Measurements from ENCODE around the gene ABCB10.
A peak's percentile ranks its signal among the peaks of the same experiment; 100 is the strongest.
"Not testable (repeated sequence)": the region's sequence is repeated elsewhere in the genome, so short reads cannot be mapped to it uniquely, and the experiment has no call there.

Gene ABCB10

DNA sequence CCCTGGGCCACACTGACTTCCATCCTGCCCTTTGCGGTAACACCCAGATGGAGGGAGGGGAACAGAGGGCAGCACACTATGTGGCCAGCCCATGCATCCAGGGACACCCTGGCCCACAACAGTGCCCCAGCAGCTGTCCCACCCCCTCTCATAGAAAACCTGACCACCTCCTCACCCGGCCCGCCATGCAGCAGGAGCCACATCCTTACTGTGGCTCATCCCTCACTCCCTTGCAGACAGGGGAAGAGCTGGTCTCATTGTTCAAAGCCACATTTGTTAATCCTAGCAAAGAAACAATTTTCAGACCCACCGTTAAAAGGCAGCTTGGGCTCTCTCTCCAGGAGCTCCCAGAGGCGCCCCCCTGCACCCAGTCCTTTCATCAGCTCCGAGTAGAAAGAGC lies 27.2 kb downstream of the ABCB10 start:
- no peak for DNase-seq

GRCh38 chr1:229529639-229530038 lies 28.9 kb downstream of the ABCB10 start:
- no peak for DNase-seq

GRCh38 chr1:229526695-229527094 lies 31.8 kb downstream of the ABCB10 start:
- DNase-seq = no peak

DNA sequence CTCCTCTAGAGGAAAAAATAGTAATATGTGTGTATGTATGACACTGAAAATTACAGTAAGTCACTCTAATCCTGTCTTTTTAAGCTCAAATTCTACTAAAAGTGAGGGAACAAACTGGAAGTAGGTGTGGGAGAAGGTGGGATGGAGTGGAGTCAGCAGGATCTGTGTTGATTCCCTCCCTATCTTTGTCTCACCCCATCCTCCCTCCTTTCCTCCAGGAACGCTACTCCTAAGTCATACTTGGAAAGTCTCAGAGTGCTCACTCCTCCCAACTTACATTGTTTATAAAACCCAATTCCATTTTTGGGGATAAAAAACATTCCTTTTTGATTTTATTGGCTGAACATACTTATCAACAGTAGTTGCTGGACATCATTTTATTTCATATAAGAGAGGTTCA lies 35.5 kb downstream of the ABCB10 start:
- DNase-seq = no peak

- DNase-seq = peak; percentile 80 to 86
These were observed 43.8 kb downstream of the ABCB10 start for GRCh38 chr1:229514578-229515275.

DNA sequence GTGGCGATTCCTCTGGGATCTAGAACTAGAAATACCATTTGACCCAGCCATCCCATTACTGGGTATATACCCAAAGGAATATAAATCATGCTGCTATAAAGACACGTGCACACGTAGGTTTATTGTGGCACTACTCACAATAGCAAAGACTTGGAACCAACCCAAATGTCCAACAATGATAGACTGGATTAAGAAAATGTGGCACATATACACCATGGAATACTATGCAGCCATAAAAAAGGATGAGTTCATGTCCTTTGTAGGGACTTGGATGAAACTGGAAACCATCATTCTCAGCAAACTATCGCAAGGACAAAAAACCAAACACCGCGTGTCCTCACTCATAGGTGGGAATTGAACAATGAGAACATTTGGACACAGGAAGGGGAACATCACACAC lies 46.9 kb downstream of the ABCB10 start:
- DNase-seq = not testable (repeated sequence)

- not testable (repeated sequence) for DNase-seq
These were observed 47.3 kb downstream of the ABCB10 start for GRCh38 chr1:229511201-229511600.

GRCh38 chr1:229509576-229509975 lies 48.9 kb downstream of the ABCB10 start:
- DNase-seq = no peak

GRCh38 chr1:229508823-229509337 lies 49.6 kb downstream of the ABCB10 start:
- no peak for DNase-seq

GRCh38 chr1:229507951-229508822 lies 50.3 kb downstream of the ABCB10 start, which contains the start of gene NUP133:
Gene NUP133, minus strand, starts transcription at chr1:229508341. Its CDS starts 92 bp downstream, at chr1:229508249.
- DNase-seq = peak; percentile 96 to 97

GRCh38 chr1:229507502-229507901 lies 51.0 kb downstream of the ABCB10 start:
- no peak for DNase-seq

DNA sequence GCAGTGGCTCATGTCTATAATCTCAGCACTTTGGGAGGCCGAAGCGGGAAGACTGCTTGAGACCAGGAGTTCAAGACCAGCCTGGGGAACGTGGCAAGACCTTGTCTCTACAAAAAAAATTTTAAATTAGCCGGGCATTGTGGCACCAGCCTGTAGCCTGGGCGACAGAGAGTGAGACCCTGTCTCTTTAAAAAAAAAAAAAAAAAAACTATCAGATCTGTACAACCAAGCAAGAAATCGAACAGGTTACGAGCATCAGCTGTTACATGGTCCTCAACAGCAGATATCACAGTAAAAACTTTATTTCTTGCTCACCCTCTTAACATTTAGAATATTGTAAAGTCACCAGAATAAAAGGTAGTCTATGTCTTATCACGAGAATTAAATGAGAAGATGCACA lies 51.9 kb downstream of the ABCB10 start:
- DNase-seq = no peak

DNA sequence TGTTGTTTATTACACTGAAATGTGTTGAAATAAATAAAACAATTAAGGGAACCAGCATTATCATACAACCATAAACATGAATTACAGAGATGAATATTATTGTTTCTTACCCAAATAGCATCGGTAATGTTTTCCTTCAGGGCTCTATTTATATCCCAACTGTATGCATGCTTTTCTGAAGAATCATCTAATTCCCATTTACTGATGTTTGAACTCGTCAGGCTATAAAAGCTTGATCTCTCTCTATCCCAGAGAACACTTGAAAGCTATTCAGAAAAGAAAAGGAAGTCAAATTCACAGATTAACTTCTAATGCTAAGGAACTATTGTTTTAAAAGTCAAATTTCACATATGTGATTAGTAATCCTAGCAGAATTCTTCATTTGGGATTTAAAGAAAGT lies 62.7 kb downstream of the ABCB10 start:
- DNase-seq = no peak

- no peak for DNase-seq
These were observed 71.3 kb downstream of the ABCB10 start for GRCh38 chr1:229487181-229487580.

DNA sequence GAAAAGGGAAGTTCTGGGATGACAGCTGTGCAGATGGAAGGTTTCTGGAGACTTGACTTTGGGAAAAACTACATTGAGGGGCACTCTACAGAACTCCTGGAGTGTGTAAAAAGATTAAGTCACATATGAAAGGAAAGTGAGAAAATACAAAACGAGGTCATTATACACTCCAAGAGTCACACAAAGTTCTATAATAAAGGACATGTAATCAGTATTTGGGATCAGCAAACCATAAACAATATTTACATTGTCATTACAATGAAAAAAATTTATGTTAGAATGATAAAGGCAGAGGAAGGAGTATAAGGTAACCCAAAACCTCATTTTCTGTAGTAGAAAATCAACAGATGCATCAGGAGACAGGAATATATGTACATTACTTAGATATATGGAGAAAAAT lies 73.2 kb downstream of the ABCB10 start:
- no peak for DNase-seq

GRCh38 chr1:229482511-229482910 lies 76.0 kb downstream of the ABCB10 start:
- DNase-seq = no peak

DNA sequence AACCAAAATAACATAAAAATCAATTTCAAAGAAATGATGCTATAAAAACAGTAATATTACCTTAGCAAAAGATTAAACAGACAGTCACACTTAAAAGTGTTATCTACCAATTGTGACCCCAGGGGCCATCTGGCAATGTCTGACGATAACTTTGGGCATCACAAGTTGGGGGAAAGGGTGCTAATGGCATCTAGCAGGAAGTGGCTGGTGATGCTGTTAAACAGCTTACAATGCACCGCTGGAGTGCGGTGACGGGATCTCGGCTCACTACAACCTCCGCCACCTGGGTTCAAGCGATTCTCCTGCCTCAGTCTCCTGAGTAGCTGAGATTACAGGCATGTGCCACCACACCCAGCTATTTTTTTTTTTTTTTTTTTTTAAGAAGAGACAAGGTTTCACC lies 78.0 kb downstream of the ABCB10 start:
- no peak for DNase-seq

- DNase-seq = peak; percentile 88 to 91
These were observed 78.7 kb downstream of the ABCB10 start for GRCh38 chr1:229479660-229480399.

- DNase-seq = no peak
These were observed 79.7 kb downstream of the ABCB10 start for GRCh38 chr1:229478852-229479251.

DNA sequence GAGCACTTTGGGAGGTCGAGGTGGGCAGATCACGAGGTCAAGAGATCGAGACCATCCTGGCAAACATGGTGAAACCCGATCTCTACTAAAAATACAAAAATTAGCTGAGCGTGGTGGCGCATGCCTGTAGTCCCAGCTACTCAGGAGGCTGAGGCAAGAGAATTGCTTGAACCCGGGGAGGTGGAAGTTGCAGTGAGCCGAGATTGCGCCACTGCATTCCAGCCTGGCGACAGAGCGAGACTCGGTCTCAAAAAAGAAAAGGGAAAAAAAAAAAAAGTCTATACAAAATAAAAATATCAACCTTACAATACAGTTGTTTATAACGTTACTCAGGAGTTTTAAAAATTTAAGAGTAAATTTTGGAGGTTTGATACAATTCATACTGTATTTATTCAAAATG lies 82.6 kb downstream of the ABCB10 start:
- not testable (repeated sequence) for DNase-seq

DNA sequence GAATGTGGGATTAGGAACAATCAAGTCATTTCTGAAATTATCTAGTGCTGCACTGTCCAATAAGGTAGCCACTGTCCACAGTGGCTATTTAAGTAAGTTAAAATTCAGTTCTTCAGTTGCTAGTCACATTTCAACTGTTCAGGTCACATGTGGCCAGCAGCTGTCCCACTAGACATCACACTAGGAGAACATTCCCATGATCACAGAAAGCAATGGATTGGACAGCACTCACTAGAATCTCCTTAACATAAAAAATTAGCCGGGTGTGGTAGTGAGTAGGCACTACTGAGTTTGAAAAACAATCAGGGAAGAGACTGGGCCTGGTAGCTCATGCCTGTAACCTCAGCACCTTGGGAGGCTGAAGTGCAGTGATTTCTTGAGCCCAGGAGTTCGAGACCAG lies 84.0 kb downstream of the ABCB10 start:
- DNase-seq = no peak

GRCh38 chr1:229471175-229471574 lies 87.3 kb downstream of the ABCB10 start:
- DNase-seq = no peak

DNA sequence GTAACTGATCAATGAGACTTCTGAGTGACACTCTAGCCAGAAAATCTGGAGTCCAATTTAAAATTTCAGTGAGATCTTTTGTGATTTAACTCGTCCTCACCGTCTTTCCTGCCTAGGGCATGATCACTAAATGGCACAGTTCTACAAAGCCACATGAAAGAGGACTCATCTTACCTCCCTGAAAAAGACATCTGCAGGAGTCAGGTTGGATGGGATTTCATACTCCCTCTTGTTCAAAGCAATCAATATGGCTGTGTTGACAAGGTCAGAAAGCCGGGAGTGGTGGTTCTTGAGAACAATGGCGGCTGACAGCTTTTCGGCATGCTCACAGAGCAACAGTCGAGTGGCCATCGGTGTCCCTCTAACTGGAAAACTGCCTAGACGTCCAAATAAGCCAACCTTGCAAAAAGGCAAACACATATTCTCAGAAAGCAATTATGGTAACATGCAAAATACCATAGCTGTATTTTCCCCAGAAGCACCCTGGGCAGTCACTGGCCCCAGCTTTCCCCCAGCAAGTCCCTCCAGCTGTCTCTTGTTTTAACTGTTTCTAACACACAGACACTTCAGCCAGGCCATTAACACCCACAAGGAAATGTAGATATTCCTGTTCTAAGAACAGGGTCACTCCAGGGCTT lies 88.0 kb downstream of the ABCB10 start:
- DNase-seq = no peak

Measured in Kasumi-1 (cell line).